SW480 (cell line): ENCODE results near the gene UBE3C.
"Not testable (repeated sequence)": the region's sequence is repeated elsewhere in the genome, so short reads cannot be mapped to it uniquely, and the experiment has no call there.

ENCODE experiments used
- DNase-seq: peaks from one replicate; pipeline ENCODE4 v3.0.0-alpha.2; 2016; ENCODE audit warnings: low spot score

UBE3C gene

DNA sequence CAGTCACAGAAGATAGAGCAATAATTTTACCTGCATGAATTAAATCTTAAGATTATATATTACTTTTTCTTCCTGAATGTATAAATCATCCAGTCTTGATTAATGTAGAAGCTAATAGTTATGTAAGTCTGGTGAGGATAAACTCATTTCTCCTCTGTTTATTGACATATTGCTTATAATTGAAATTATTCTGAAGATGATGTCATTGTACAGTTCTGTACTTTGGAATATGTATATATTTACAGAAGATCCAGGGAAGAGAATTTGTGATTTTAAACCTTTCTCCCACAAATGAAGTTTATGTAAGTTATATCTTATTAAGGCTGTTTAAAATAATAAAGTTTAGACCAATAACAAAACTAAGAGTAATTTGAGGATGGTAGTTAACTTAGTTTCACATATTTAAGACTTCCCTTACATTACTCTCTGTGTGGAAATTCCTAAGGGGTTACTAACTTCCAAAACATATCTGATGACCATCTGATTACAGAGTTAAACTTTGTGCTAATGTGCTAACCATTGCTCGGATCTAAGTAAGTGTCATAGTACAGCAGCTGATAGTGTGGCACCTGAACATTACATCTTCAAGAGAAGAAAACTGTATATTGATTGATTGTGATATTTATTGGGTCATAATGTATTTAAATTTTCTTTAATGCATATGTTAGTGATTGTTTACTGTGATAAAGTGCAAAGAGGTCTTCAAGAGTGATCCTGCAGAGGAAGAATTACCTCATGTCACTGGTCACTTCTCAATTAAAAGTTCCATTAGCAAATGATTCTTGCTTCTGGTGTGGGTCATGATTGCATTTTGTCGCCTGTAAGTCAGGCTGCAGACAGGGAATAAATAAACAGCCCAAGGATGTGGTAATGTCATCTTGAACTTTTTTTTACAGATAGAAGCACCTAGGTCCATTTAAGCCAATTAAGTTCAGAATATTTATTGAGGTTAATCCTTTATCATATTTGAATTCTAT is 96.9 kb downstream of the UBE3C start:
- DNase-seq: no peak

DNA sequence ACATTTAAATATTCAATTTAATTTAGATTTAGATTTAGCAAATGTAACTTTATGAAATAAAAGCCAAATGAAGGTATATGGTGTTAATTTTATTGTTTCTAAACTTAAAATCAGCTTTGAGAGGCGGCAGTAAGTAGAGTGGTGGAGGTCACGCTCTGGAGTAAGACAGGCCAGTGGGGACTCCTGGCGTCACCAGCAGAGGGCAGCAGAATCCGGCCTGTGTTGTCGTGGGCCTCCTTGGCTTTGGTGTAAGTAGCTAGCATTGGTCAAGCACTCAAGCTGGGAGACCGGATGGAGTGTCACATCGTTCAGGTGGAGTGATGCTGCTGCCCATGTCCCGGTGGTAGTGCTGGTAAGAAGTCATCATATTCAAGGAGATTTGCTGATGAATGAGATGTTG is 99.4 kb downstream of the UBE3C start:
- no peak for DNase-seq

DNA sequence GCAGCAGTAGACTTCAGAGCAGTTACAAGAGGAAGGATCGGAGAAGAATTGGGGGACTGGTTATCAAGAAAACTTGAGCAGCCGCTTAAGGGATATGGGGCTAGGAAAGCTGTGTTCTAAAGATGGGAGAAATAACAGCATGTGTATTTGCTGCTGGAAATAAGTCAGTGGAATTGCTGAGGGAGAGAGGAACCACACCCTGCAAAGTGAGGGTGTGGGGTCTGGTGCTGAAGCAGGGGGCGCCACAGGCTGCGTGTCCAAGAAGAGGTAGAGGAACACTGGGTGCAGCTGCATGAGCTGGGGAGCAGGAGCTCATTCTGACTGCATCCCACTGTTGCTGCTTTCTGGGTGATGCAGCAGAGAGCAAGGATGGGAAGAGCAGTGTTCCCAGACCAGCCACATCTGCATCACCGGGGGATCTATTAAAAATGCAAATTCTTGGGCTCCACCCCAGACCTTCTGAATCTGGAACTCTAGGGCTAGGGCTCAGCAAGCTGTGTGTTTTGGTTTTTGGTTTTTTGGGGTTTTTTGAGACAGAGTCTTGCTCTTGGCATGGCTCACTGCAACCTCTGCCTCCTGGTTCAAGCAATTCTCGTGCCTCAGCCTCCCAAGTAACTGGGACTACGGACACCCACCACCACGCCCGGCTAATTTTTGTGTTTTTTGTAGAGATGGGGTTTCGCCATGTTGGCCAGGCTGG is 101.0 kb downstream of the UBE3C start:
- DNase-seq: no peak

- DNase-seq: no peak
Observed at GRCh38 chr7:157241631-157242030, 102.9 kb downstream of the UBE3C start.

GRCh38 chr7:157244516-157245294 is 106.0 kb downstream of the UBE3C start:
- DNase-seq: no peak

DNA sequence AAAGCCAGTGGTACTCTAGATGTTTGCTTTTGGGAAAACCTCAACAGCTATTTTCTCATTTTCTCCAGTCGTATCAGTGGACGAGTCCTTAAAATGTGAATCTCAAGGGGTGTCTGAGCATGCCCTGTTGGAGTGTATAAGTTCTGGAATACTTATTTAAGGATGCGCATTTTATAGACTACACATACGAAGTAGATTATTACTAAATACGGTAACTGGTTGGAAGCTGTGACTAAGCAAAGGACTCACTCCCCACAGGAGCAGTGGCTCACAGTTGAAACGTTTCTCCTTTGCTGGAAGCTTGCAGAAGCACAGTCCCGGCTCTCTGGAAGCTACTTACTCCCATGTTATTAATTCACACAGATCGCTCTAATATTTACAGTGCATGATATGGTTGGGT is 107.3 kb downstream of the UBE3C start:
- no peak for DNase-seq

DNA sequence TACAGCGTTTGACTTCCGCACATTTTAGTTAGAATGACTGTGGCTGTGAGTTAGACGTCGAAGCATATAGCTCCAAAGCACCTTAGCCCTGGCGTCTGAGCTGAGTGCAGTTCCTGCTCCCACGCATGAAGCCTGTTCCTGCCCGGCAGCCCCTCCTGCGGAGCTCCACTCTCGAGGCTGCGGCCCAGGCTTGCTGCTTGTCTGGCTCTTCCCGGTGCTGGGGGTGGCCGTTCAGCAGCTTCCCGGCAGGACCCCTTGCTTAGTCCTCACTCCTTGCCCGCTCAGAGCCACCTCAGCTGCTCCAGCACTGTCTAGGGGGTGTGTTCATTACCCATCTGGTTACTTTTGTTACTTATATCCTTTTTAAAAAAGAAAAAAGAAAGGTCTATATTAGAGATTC is 109.9 kb downstream of the UBE3C start:
- no peak for DNase-seq

DNA sequence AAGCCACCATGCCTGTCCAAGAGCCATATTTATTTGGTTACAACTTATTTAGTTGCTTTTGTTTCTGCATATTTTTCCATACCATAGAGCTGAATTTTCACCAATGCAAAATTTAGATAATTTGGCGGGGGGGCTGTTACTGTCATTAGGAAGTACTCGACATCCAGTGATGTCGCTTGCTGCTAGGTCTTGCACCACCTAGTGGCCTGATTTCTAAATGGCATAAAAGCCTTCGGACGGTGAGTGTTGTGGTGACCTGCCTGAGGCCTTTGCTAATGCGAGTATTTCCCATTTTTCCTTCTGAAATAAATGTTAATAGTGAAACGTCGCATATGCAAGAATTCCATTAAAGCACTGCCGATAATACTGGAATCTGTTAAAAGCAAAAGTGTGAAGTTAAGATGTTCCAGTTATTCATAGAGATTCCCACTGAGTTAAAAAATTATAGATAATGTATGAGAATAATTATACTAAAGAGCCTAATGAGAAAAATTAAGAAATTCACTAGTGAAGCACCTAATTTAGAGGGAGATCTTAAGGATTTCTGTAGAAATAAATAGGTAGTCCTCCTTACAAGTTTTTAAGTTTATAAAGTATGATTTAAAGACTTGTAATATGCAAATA is 112.0 kb downstream of the UBE3C start:
- DNase-seq: peak; percentile 54

DNA sequence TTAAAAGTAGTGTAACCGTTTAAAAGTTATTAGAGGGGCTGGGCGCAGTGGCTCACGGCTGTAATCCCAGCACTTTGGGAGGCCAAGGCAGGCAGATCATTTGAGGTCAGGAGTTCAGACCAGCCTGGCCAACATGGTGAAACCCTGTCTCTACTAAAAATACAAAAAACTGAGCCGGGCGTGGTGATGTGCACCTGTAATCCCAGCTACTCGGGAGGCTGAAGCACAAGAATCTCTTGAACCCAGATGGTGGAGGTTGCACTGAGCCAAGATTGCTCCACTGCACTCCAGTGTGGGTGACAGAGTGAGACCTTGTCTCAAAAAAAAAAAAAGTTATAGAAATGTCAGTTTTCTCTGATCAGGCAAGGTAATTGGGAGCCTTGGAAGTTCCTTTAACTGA is 113.1 kb downstream of the UBE3C start:
- DNase-seq: not testable (repeated sequence)

DNA sequence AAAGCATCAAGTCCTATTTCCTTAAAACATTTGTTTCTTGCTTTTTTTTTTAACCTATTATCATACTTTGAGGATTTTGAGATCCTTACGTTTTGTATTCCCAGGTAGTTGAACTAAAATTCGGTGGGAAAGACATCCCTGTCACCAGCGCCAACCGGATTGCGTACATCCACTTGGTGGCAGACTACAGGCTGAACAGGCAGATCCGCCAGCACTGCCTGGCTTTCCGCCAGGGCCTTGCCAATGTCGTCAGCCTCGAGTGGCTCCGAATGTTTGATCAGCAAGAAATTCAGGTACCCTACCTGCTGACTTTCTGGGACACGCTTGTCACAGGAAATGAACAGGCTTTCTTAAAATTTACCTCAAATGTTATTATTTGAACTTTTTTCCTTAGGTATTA is 115.1 kb downstream of the UBE3C start:
- DNase-seq: no peak

GRCh38 chr7:157254781-157255180 is 116.1 kb downstream of the UBE3C start:
- DNase-seq: not testable (repeated sequence)

DNA sequence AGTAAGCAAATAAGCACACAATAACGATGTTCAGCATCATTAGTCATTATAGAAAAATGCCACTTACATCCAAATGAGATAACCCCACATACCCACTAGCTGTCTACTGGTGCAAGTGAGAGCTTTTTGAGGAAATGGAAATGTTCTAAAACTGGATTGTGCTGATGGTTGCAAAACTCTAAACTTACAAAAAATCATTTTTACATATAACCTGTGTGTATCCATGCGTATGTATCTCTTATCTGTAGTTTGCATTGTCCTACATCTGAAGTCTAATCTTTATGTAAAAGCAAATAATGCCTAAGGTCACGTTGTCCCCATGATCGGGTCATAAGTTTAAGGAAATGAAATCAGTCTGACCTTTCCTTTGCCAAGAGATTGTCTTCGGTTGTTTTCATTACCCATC is 116.5 kb downstream of the UBE3C start:
- no peak for DNase-seq

- DNase-seq: no peak
Observed at GRCh38 chr7:157263156-157263555, 124.4 kb downstream of the UBE3C start.

GRCh38 chr7:157265051-157265450 is 126.3 kb downstream of the UBE3C start:
- no peak for DNase-seq

GRCh38 chr7:157266272-157266671 is 127.5 kb downstream of the UBE3C start:
- DNase-seq: no peak

- DNase-seq: no peak
Observed at GRCh38 chr7:157267516-157267915, 128.8 kb downstream of the UBE3C start.

DNA sequence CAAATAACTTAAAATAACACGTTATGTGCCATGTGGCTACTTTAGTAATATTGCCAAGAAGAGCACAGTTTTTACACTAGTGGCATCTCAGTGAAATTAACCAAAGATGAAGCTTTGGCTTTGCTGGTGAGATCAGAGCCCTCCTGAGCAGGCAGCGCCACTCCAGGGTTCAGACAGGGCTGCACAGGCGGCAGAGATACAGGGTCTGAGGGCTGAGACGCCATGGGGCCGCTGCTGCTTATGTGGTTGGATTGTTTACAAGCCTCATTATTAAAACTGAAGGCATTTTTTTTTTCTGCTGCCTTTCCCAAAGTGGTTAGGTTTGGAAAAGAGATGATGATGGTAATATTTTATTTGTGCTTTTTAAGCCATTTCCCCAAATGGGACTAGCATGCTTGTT is 129.2 kb downstream of the UBE3C start:
- DNase-seq: no peak

DNA sequence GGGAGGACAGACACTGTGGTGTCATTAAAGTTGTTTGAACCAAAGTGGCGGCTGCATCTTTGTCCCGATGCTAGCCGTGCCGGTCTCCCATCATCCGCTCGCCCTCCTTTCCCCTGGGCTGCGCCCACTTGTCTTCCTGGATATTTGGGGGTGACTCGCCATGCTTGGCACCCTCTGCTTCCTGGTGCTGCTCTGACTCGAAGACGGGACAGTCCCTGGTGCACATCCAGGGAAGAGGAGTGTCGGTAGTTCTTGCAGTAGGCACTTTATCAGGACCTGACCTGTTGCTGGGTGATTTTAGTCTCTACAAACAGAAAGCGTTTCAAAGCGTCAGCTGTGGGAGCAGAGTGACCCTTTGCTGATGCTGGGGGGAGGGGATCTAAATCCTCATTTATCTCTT is 129.8 kb downstream of the UBE3C start:
- no peak for DNase-seq

- DNase-seq: no peak
Observed at GRCh38 chr7:157269341-157270059, 130.8 kb downstream of the UBE3C start.

DNA sequence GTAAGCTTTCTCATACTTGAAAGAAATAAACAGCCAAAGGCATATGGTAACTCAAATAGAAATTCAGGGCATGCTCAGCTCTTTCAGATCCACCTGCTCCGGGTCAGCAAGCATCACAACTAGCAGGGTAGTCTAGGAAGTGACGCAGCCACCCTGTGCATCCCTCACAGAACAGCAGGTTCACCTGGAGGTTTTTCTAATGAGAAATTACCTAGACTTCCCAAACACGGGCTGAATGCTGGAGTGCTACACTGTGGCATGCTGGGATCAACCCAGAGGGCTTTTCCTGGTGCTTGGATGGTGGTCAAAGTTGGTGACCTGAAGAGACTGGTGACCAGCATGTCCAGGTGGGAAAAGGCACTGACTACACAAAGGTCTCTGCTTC is 131.3 kb downstream of the UBE3C start:
- DNase-seq: no peak

DNA sequence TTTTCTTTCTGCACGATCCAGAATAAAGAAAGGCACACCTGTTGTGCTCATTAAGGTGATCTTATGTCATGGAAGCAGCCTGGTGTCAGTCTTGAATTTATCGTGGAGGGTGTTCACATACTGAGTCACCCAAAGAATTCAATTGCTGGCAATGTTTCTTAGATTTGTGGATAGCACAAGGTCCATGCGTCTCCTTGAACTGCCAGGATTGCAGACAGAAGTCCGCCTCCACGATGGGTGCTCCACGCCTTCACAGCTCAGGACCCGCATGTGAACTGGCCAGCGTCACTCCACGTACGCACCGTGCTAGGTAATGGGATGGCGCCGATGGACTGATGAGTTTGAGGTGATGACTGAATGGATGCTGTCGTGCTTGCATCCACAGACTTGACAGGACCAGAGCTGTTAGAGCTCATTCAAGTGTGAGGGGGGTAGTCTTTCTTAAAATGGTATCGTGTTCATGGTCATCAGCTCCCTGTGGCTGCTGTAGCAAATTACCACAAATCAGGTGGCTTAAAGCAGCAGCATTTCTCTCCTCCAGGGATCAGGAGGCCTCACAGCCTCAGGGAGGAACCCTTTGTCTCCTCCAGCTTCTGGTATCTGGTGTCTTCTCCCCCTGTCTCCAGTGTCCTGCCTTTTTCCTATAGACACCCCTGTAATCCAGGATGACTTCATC is 132.7 kb downstream of the UBE3C start:
- DNase-seq: no peak
